Esophagus muscularis mucosa (tissue), 4 donors: ENCODE data around the gene TFB1M. TPM values are rescaled to one million over a fixed set of nuclear protein-coding genes. Genes with fewer than 3 reads are reported as not detected.
"Not testable (repeated sequence)": the region's sequence is repeated elsewhere in the genome, so short reads cannot be mapped to it uniquely, and the experiment has no call there.

Experiments used
- DNase-seq: peaks from one replicate; pipeline ENCODE4 v3.0.0-alpha.2; 2017; ENCODE audit errors: extremely low spot score
- H3K27ac ChIP-seq, 4 donors: fragments of 200-600 bp; sonication (generic); replicated peaks in 1 of 4; 1 replicate in 3 of 4; 2 replicates in 1 of 4; pipeline ENCODE4 v1.5.1; 2016 to 2019; ENCODE audit warnings: mild to moderate bottlenecking in 1 of 4
- H3K27me3 ChIP-seq, 4 donors: fragments of 200-600 bp; sonication (generic); one replicate each; pipeline versions ENCODE4 v1.5.1 to v1.6.0; 2016 to 2019
- H3K36me3 ChIP-seq, 4 donors: fragments of 200-600 bp; sonication (generic); one replicate each; pipeline ENCODE4 v1.5.1; 2016 to 2019
- H3K4me1 ChIP-seq, 4 donors: fragments of 200-600 bp; sonication (generic); one replicate each; pipeline ENCODE4 v1.5.1; 2016 to 2019
- H3K4me3 ChIP-seq, 4 donors: fragments of 200-600 bp; sonication (generic); 1 replicate in 2 of 4; 2 replicates in 2 of 4; pipeline ENCODE4 v1.5.1; 2016 to 2019; ENCODE audit warnings: mild to moderate bottlenecking in 4 of 4, moderate library complexity in 1 of 4
- H3K9me3 ChIP-seq, 4 donors: fragments of 200-600 bp; sonication (generic); 1 replicate in 3 of 4; 2 replicates in 1 of 4; pipeline ENCODE4 v1.5.1; 2016 to 2019
- CTCF ChIP-seq, 3 experiments: fragments of 200-600 bp in 2 of 3; fragments of 450-650 bp in 1 of 3; sonication (generic) in 2 of 3; IDR thresholded peaks; one replicate each; pipeline ENCODE4 v1.5.1; 2017 to 2019; ENCODE audit warnings: antibody characterized with exemption in 3 of 3, mild to moderate bottlenecking in 2 of 3, moderate library complexity in 1 of 3
- EP300 ChIP-seq: sonication (generic); formaldehyde crosslinking; IDR thresholded peaks from one replicate; pipeline ENCODE4 v1.6.1; 2017; ENCODE audit warnings: antibody characterized with exemption
- POLR2A ChIP-seq: fragments of 450-650 bp; IDR thresholded peaks from one replicate; pipeline ENCODE4 v1.6.1; 2017; ENCODE audit warnings: antibody characterized with exemption, moderate library complexity, mild to moderate bottlenecking, low read depth
- POLR2AphosphoS5 ChIP-seq, 2 donors: sonication (generic); formaldehyde crosslinking; IDR thresholded peaks; one replicate each; pipeline ENCODE4 v1.6.1; 2017; ENCODE audit warnings: antibody characterized with exemption in 2 of 2
- WGBS: methylation state at CpG from one replicate; pipeline ENCODE4 v1.1.5; 2018; 5-methylcytosine and 5-hydroxymethylcytosine counted together
- intact Hi-C: fragments of 100-400 bp; cut with DNase I; formaldehyde crosslinking; loops from one replicate; pipeline ENCODE4 v1.15.1; 2023
- total RNA-seq, 4 donors: library from RNA; depleted of rRNA; stranded (reverse); fragments of >200 nt; gene quantifications; one replicate each; pipeline versions ENCODE4 v1.1.0 to v1.2.1, GENCODE V29; 2016

Gene TFB1M
- total RNA-seq, 4 donors from 2014 or later = 6.5 to 15.4 (median 12.2) TPM

- TF ChIP-seq CTCF (IDR thresholded peaks at IDR 0.05) = no peak
- no peak for TF ChIP-seq POLR2A
- no peak for TF ChIP-seq EP300
- TF ChIP-seq POLR2AphosphoS5 (IDR thresholded peaks at IDR 0.05) = no peak
- H3K27ac ChIP-seq = no peak overlapping the region
- peaks cover 26 to 41% (median 38%) of the 10 kb centered on the region in 4 donors for H3K4me1 ChIP-seq
- H3K27me3 ChIP-seq = no peaks in the 10 kb centered on the region
- DNase-seq = no peak
- no peaks in the 10 kb centered on the region for H3K36me3 ChIP-seq
- intact Hi-C loops = no loop called here
- H3K9me3 ChIP-seq = no peaks in the 10 kb centered on the region
- no peak overlapping the region for H3K4me3 ChIP-seq
Measured at GRCh38 chr6:155271145-155271544, 43.1 kb downstream of the TFB1M start.

- TF ChIP-seq CTCF (IDR thresholded peaks at IDR 0.05) = no peak
- TF ChIP-seq POLR2A = no peak
- Histone ChIP-seq H3K4me1 (peaks cover 23 to 36% (median 33%) of the 10 kb centered on the region in 4 donors), H3K36me3 (no peaks in the 10 kb centered on the region), H3K27ac (no peak overlapping the region), H3K4me3 (no peak overlapping the region), H3K27me3 (no peaks in the 10 kb centered on the region), H3K9me3 (no peaks in the 10 kb centered on the region)
- WGBS = 87% methylated on average over 7 of the region's 7 CpGs
- intact Hi-C loops = no loop called here
- no peak for DNase-seq
Measured at GRCh38 chr6:155270561-155271091, 43.7 kb downstream of the TFB1M start.

- Histone ChIP-seq H3K27me3 (no peaks in the 10 kb centered on the region), H3K36me3 (no peaks in the 10 kb centered on the region), H3K4me1 (peaks cover 23 to 32% (median 30%) of the 10 kb centered on the region in 4 donors), H3K9me3 (no peaks in the 10 kb centered on the region), H3K27ac (no peak overlapping the region), H3K4me3 (no peak overlapping the region)
- WGBS = 82% methylated on average over 3 of the region's 3 CpGs
- TF ChIP-seq POLR2A (no peak), CTCF (IDR thresholded peaks at IDR 0.05) (no peak), POLR2AphosphoS5 (IDR thresholded peaks at IDR 0.05) (no peak), EP300 (no peak)
- intact Hi-C loops = no loop called here
- DNase-seq = no peak
Measured at GRCh38 chr6:155269765-155270164, 44.5 kb downstream of the TFB1M start.

GRCh38 chr6:155268088-155268867 lies 46.0 kb downstream of the TFB1M start:
- Histone ChIP-seq H3K4me1 (peaks cover 17 to 22% (median 18%) of the 10 kb centered on the region in 4 donors), H3K27ac (peak overlapping the region in 2 of 4 donors; percentile 5 to 56)
- H3K27me3 ChIP-seq, DNase-seq, H3K9me3 ChIP-seq, H3K4me3 ChIP-seq, H3K36me3 ChIP-seq, intact Hi-C loops: not testable (repeated sequence)
- WGBS = 100% methylated on average over 3 of the region's 5 CpGs
- TF ChIP-seq CTCF (IDR thresholded peaks at IDR 0.05) = peak in 2 of 3 experiments; percentile 7 to 31
